ENCODE results near the gene PPP1R1B.
A peak's percentile ranks its signal among the peaks of the same experiment; 100 is the strongest.

The PPP1R1B gene

DNA sequence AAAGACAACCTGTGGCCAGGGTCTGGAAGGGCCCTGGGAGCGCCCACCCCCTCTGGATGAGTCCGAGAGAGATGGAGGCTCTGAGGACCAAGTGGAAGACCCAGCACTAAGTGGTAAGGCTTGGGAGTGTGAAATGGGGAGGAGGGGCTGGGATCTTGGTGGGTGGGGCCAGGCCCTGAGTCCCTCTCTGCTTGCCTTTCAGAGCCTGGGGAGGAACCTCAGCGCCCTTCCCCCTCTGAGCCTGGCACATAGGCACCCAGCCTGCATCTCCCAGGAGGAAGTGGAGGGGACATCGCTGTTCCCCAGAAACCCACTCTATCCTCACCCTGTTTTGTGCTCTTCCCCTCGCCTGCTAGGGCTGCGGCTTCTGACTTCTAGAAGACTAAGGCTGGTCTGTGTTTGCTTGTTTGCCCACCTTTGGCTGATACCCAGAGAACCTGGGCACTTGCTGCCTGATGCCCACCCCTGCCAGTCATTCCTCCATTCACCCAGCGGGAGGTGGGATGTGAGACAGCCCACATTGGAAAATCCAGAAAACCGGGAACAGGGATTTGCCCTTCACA, 8.9 kb downstream of the PPP1R1B start:
- DNase-seq, result no peak

DNA sequence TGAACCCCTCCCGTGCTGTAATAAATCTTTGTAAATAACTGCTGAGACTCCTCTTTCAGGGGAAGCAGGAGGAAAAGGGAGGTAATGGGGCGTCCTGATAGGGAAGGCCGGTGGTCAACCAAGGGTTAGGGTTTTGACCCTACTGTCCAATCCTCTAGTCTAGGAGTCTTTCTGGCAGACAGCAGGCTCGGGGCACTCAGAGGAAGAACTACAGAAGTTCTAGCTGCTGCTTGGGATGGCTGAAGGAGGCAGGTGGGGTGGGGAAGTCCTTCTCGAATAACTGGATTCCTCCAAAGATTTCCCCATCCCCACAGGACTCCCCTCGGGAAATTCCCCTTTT, 9.8 kb downstream of the PPP1R1B start:
- no peak for DNase-seq

DNA sequence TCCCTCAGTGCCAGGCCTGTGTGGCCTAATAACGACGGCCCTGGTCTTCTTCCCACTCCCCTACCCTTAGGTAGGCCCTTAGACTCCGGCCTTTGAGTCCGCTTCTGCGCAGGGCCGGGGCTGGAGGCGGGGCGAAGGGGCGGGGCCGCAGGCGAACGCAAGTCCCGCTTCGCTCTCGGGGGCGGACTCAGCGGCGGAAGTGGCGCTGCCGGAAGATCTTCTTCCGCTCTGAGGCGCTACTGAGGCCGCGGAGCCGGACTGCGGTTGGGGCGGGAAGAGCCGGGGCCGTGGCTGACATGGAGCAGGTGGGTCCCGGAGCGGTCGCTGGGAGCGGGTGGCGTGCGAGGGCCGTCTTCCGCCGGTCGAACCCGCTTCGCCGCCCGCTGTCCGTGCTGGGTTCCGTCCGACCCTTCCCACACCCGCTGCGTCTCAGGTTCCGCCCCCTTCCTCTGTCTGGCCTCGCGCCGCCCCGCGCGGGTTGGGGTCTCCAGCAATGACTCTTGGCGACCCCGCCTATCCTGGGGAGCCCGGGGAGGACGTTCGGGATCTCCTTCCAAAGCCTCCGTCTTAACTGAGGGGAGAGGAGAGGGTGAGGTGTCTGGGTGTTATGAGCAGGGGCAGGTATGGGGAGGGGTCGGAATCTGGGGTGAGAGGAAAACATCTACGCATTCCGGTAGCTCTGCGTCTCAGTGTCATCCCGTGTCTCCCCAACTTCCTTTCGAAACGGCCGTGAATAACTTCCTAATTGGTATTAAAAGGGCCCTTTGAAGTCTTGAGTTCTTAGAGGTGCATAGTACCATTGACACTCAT, 10.4 kb downstream of the PPP1R1B start, which contains the start of gene STARD3:
STARD3 (plus strand) TSS at position 218 of the 810 bp plus-strand sequence. CDS start 16,388 bp downstream, outside the sequence.
- DNase-seq, result peak; percentile 90

DNA sequence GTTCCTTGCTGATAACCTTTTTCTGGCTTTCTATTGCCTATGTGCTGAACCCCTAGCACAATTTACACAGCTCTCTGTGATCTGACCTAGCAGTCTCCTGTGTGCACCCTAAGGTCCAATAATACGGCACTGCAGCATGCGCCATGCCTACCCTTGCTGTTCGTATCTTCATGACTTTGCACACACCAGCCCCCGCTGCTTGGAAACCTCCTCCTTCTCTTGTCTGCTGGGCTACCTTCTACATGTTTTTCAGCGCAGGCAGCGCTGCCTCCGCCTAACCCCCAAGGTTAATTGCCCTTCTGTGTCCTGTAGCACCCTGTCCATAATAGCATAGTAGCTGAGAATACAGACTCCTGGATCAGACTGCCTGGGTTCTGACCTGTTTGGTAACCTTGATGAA, 11.6 kb downstream of the PPP1R1B start:
- DNase-seq, result no peak

DNA sequence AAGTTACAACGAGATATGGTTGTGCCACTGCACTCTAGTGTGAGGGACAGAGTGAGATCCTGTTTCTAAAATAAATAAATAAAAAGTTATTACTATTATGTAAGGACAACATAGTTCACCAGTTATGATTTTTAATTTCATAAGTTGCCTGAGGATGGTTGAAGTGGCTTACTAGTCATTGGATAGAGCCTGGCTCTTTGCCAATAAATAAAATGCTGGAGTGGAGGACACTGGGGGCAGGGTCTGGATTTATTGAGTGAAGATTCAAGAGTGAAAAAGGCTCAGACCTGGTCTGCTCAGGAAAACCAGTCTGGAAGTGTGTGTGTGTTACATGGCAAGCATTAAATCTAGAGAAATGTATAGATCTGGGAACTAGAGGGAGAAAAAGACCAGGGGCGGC, 12.3 kb downstream of the PPP1R1B start:
- DNase-seq, result no peak

DNA sequence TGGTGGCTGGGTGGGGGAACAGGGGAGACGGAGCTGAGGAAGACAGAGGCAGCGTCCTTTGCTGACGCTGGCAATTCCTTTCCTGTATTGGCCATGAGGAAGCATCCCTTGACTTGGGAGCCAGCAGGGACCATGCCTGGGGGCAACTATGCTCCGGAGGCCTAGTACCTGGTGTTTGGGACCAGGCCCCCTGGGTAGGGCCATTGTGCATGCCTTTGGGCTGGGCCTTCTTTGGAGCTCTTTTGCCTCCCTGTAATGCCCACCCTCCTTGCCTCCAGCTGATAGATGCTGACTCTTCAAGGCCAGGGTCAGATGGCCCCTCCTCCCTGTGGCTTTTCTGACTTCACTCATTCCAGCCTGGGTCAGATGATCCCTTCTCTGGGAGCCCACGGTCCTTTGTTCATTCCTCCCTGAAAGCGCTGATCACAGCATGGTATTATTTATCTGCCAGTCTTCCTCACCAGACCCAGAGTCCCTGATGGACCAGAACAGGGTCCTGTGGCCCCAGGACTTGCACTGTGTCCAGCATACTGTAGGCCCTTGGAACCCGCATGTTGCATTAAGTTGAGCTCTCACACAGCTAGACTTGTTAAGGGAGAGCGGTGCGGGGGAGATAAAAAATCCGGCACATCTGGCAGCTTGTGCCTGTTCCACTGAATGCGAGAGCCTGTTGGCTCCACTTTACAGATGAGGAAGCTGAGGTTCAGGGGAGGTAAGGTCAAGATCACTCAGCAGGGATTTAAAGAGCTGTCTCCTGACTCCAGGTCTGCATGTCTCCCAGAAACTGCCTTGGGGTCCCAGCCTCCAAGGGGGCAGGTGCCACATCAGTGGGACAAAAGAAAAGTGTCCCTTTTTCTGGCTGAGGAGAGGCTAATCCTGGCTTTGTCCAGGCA, 13.1 kb downstream of the PPP1R1B start:
- DNase-seq, result no peak

DNA sequence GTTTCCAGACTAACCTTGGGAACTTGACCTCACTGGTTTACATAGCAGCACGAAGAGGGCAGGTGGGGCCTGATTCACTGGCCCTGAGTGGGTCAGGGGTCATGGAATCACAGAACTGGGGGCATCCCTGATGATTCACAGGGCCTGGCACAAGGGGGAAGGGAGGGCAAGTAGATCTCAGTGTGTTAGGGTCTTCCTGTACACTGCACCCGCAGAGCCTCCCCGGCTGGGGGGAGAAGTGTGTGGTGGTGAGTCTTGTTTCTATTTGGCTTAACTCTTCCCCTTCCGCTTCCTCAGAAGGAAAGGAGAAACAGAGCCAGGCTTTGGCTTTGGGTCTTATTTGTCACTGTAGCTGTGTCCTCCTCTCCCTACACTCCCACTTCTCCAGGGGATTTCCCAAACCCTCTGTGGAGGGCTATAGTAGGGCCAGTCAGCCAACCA, 13.9 kb downstream of the PPP1R1B start:
- no peak for DNase-seq

DNA sequence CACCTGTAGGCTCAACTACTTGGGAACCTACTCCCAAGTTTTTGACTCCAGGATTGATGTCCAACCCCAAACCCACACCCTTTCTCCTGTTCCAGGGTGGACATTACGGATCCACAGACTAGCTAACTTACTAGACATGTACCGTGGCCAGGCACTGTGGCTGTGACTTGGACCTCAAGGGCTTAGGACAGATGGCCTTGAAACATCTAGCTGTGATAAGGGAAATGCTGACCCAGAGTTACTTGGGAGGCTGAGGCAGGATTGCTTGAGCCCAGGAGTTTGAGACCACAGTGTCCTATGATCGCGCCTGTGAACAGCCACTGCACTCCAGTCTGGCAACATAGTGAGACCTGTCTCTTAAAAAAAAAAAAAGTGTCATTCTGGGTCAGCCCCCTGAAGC, 14.3 kb downstream of the PPP1R1B start:
- no peak for DNase-seq

DNA sequence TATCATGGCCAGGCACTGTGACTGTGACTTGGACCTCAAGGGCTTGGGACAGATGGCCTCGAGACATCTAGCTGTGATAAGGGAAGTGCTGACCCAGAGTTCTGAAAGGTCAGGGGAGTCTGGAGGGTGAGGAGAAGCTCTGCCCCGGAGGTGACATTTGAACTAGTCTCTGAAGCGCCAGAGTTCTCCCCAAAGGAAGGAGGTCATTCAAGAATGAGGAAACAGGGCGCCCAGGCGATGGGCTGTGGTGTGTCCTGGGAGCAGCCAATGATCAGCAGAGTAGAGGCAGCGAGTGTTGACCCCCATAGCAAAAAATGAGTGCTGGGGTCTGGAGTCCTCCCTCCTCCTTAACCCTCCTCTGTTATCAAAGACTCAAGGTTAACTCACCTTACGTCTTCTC, 15.1 kb downstream of the PPP1R1B start:
- no peak for DNase-seq

DNA sequence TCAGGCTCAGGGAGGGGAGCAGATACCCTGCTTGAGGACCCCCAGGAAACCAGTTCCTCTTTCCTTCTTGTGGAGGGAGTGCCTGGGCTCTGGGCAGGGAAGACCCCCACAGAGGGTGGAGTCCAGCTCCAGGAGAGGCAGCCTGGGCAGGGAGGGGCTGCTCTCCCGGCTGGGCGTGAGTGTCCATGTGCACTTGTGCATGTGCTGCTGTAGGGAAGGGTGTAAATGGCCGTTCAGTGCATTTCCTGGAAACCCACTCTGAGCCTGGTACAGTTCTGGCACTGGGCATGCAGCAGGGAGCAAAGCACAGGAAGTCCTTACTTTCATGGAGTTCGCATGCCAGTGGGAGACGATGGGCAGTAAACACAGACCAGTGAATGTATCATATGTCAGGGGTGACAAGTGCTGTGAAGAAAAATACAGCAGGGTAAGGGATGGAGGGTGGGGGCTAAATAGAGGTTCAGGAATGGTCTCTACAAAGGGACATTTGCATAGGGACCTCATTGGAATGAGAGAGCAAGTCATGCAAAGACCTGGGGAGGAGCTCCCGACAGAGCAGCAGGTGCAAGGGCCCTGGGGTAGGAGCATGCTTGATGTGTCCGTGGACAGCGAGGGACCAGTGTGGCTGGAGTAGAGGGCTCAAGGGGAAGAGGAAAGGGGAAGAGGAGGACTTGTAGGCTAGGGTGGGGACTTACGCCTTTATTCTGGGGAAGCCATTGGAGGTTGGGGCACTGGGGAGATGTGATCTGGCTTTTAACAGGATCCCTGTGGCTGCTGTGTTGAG, 15.7 kb downstream of the PPP1R1B start:
- DNase-seq, result no peak

DNA sequence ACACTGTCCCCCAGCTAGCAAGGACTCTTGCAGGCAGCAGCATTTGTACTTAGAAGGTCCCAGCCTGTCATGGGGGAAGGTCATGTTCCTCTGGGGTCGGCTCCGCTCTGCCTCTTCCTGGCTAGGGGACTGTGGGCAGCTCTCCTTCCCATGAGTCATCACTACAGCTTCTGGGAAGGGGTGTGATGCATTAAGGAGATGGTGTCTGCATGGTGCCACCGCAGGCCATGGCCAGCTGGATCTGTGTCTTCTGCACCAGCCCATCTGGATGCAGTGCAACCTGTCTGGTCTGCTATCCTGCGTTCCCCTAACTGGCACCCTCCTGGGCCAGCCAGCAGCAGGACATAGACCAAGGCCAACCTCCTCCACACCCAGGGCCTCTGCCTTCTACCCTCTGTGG, 16.5 kb downstream of the PPP1R1B start:
- no peak for DNase-seq

DNA sequence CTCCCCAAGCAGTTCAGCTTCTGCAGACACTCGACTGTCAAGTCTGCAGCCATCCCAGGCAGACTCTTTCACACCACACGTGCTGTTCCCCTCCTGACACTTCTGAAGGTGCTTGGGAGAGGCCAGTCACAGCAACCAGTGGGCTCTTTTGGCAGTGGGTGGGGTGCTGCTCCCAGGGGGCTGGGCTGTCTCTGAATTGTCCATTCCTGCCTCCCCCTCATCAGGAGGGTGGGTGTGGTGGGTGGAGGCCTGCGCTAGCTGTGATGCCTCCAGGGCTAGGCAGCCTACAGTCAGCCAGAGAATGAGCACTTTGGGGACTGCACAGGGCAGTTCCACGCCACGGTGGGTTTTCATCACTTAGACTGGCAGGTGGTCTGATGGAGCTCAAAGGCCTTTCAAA, 20.5 kb downstream of the PPP1R1B start:
- no peak for DNase-seq

DNA sequence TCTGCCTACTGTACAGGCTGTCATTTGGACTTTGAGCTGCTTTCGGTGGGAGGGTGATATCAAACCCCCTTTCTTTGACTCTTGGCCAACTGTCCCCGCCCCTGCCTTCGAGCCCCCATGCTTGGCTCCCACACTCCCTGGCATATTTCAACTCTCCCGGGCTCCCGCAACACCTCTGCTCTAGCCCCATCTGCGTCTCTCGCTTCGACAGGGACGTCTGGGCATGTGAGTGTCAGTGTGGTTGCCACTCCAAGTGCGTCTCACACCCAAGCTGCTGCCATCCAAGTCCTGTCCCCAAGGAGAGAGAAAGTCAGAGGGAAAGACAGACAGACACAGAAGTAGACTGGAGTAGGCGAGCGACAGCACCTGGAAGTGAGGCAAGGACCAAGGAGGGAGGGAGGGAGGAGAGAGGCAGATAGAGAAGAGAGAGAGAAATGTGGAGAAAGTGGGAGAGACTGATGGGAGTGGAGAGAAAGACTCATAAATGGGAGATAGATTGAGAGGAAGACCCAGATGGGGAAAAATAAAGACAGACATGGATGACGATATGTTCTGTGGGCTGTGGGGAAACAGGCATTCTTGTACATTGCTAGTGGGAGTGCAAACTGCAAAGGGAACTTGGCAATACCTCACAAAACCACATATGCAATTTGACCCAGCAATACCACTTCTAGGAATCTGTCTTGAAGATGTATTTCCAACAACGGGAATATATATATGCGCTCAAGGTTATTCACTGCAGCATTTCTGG, 22.0 kb downstream of the PPP1R1B start:
- no peak for DNase-seq

DNA sequence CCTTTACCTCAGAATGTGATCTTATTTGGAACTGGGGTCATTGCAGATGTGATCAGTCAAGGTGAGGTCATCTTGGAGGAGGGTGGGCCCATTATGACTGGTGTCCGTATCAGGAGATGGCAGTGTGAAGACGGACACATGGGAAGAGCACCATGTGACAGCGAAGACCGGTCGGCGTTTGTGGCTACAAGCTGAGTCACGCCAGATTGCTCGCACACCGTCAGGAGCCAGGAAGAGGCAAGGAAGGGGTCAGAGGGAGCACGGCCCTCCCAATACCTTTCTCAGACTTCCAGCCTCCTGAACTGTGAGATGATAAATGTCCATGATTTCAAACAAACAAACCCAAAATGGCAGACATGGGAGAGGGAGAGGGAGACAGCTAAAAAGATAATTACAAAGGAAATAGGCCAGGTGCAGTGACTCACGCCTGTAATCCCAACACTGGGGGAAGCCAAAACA, 23.4 kb downstream of the PPP1R1B start:
- DNase-seq, result no peak

DNA sequence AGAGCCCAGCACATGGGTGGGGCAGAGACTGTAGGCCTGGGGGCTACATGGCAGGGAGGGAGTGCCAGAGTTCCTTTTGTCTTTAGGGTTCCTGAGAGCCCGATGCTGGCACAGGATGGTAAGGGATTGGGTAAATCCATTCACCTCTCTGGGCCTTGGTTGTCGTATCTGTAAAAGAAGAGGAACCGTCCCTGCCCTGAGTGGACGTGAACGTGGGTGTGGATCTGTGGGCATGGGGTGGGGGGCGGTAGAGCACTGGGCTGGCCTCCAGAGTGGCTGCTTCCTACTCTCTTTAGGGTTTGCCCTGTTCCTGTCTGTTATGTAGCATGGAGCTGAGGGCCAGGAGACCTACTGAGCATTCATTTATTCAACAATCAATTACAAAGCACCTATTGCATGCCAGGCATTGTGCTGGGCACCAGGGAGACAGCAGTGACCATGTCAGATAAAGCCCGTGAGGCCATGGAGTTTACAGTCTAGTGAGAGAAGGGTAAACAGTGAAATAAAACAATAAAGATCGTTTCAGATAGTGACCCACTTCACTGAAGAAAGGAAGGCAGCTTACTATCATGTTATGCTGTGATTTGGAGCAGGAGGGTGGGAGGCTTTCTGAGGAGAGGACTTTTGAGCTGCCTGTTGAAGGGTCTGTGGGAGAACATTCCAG, 25.3 kb downstream of the PPP1R1B start:
- no peak for DNase-seq

DNA sequence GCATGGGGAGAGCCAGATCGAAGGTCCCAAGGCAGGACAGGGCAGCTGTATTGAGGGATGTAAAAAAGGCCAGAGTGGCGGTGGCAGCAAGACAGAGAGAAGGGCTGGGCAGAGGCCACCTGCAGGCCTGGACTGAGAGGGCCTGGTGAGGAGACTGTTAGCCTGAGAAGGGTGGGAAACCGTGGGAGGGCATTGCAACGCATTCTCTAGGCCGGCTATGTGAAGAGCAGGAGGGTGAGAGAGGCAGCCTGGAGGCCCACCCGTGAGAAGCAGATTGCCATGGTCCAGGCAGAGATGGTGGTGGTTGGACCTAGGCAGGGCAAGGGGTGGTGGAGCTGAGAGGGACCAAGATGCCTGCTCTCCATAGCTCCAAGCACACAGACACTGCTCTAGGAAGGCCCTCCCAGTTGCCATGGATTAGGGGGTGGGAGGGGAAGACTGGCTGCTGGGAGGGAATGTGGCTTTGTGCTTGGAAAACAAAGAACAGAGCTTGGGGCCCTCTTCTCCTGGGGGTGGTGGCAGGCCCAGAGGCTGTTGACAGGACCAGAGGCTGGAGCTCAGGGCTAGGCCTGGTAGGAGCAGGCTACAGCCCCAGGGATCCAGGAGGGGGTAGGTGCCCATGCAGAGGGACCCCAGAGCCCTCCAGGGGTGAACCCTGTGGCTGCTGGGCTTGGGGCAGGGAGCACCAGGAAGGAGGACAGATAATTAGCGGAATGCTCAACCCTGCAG, 26.0 kb downstream of the PPP1R1B start:
- DNase-seq, result peak; percentile 80

DNA sequence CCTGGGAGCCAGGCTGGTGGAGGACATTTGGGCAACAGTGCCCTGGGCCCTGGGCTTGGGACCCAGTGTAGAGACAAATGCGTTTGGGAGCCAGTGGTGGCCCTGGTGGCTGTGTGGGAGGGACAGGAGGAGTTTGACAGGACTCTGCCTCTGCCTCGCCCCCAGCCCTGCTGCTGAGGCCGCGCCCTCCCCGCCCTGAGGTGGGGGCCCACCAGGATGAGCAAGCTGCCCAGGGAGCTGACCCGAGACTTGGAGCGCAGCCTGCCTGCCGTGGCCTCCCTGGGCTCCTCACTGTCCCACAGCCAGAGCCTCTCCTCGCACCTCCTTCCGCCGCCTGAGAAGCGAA, 26.5 kb downstream of the PPP1R1B start:
- DNase-seq, result no peak

DNA sequence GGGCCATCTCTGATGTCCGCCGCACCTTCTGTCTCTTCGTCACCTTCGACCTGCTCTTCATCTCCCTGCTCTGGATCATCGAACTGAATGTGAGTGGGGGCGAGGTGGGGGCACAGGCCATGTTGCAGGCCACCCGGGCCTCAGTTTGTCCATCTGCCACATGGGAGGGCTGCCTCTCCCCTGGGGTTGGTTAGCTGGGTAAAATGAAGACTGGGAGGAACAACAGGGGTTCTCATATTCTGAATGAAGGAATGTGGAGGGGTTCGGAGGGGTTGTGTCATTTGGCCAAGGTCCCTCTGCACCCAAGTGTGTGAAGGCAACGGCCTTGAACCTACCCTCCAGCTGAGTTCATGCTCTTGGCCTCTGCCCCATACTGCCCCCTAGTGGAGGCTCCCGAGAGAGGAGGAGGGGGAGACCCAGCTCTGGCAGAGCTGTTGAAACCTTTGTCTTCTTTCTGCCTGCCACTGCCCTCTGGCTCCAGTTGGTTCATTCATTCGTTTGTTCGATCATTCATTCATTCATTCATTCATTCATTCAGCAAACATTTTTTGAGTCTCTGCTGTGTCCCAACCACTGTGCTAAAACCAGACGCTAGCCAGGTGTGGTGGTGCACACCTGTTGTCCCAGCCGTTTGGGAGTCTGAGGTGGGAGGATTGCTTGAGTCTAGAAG, 27.0 kb downstream of the PPP1R1B start:
- peak; percentile 71 for DNase-seq

DNA sequence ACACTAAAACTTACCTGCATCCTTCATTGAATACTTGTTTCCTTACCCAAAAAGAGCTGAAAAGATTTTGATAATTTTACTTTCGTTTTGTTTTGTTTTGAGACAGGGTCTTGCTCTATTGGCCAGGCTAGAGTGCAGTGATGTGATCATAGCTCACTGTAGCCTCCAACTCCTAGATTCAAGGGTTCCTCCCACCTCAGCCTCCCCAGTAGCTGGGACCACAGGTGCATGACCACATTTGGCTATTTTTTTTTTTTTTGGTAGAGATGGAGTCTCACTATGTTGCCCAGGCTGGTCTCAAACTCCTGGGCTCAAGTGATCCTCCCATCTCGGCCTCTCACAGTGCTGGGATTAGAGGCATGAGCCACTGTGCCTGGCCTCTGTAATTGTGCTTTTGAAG, 28.4 kb downstream of the PPP1R1B start:
- no peak for DNase-seq

DNA sequence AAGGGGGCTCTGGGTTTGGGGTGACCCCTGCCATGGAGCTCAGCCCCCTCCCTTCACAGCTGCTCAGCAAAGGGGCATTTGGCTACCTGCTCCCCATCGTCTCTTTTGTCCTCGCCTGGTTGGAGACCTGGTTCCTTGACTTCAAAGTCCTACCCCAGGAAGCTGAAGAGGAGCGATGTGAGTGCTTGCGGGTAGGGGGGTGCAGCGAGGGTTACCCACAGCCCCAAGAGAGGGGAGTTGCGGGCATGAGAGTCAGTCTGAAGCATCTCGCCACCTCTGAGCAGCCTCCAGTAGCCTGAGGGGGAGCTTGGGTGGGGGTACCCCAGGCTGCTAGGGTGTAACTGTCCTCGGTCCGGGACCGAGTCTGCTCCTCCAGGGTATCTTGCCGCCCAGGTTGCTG, 31.6 kb downstream of the PPP1R1B start:
- DNase-seq, result no peak

Data from midbrain (tissue), 1 donor.